ENCODE data around the gene OXCT1. TPM values are rescaled to one million over a fixed set of nuclear protein-coding genes. Genes with fewer than 3 reads are reported as not detected.

OXCT1 gene
- total RNA-seq, 1 experiment from 2014 or later, result 48.6 TPM

GRCh38 chr5:41893074-41893851 lies 23.0 kb upstream of the OXCT1 start:
- CTCF ChIA-PET, result interaction anchor here (0.7 to 1.2 kb wide), 2 partner anchors 51 to 988 kb away, joined by 3 read pairs; no protein-coding TSS in a partner anchor
- POLR2A ChIA-PET, result interaction anchor here (1.6 kb wide), 1 partner anchor 9 kb away, joined by 4 read pairs; no protein-coding TSS in a partner anchor
- no peak for DNase-seq (ENCODE audit: unreplicated experiment)
- Mint-ChIP-seq H3K27me3 (ENCODE audit: insufficient read depth, unreplicated experiment) (peaks cover 42% of the 10 kb centered on the region), H3K4me3 (ENCODE audit: unreplicated experiment) (no peak overlapping the region), H3K27ac (ENCODE audit: low read depth, unreplicated experiment) (no peak overlapping the region), H3K4me1 (ENCODE audit: insufficient read depth, unreplicated experiment) (no peaks in the 10 kb centered on the region), H3K36me3 (ENCODE audit: insufficient read depth, unreplicated experiment) (no peaks in the 10 kb centered on the region), H3K9me3 (ENCODE audit: unreplicated experiment) (no peaks in the 10 kb centered on the region)
- no TSS peak for BruUV-seq (replicated peaks)
- TF ChIP-seq, protein P1, sequence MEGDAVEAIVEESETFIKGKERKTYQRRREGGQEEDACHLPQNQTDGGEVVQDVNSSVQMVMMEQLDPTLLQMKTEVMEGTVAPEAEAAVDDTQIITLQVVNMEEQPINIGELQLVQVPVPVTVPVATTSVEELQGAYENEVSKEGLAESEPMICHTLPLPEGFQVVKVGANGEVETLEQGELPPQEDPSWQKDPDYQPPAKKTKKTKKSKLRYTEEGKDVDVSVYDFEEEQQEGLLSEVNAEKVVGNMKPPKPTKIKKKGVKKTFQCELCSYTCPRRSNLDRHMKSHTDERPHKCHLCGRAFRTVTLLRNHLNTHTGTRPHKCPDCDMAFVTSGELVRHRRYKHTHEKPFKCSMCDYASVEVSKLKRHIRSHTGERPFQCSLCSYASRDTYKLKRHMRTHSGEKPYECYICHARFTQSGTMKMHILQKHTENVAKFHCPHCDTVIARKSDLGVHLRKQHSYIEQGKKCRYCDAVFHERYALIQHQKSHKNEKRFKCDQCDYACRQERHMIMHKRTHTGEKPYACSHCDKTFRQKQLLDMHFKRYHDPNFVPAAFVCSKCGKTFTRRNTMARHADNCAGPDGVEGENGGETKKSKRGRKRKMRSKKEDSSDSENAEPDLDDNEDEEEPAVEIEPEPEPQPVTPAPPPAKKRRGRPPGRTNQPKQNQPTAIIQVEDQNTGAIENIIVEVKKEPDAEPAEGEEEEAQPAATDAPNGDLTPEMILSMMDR (IDR thresholded peaks at IDR 0.05; ENCODE audit: unreplicated experiment), result no peak
- intact Hi-C loops (cut with micrococcal nuclease), result no loop called here

GRCh38 chr5:41892031-41892430 lies 21.8 kb upstream of the OXCT1 start:
- H3K36me3 Mint-ChIP-seq (ENCODE audit: insufficient read depth, unreplicated experiment), result no peaks in the 10 kb centered on the region
- intact Hi-C loops (cut with micrococcal nuclease), result no loop called here

GRCh38 chr5:41891066-41891707 lies 21.0 kb upstream of the OXCT1 start:
- H3K4me1 Mint-ChIP-seq (ENCODE audit: insufficient read depth, unreplicated experiment), result no peaks in the 10 kb centered on the region
- ChIA-PET POLR2A (interaction anchor here (0.6 to 1.0 kb wide), 2 partner anchors 13 to 27 kb away, joined by 3 read pairs; partner anchors contain the start of gene RIMOC1), CTCF (interaction anchor here (0.7 kb wide), 1 partner anchor 489 kb away, joined by 3 read pairs; no protein-coding TSS in a partner anchor)
- no peaks in the 10 kb centered on the region for H3K36me3 Mint-ChIP-seq (ENCODE audit: insufficient read depth, unreplicated experiment)
- DNase-seq (ENCODE audit: unreplicated experiment), result no peak
- BruUV-seq (replicated peaks), result no TSS peak
- peaks cover 21% of the 10 kb centered on the region for H3K27me3 Mint-ChIP-seq (ENCODE audit: insufficient read depth, unreplicated experiment)
- H3K27ac Mint-ChIP-seq (ENCODE audit: low read depth, unreplicated experiment), result no peak overlapping the region
- no peak overlapping the region for H3K4me3 Mint-ChIP-seq (ENCODE audit: unreplicated experiment)
- TF ChIP-seq, protein P1 (IDR thresholded peaks at IDR 0.05; ENCODE audit: unreplicated experiment), result no peak
- H3K9me3 Mint-ChIP-seq (ENCODE audit: unreplicated experiment), result no peaks in the 10 kb centered on the region
- intact Hi-C loops (cut with micrococcal nuclease), result no loop called here

More at GRCh38 chr5:41892031-41892430, 21.8 kb upstream of the OXCT1 start:
- Mint-ChIP-seq H3K4me3 (ENCODE audit: unreplicated experiment) (no peak overlapping the region), H3K9me3 (ENCODE audit: unreplicated experiment) (no peaks in the 10 kb centered on the region), H3K27me3 (ENCODE audit: insufficient read depth, unreplicated experiment) (peaks cover 30% of the 10 kb centered on the region), H3K4me1 (ENCODE audit: insufficient read depth, unreplicated experiment) (no peaks in the 10 kb centered on the region), H3K27ac (ENCODE audit: low read depth, unreplicated experiment) (no peak overlapping the region)
- no TSS peak for BruUV-seq (replicated peaks)
- ChIA-PET CTCF (no interaction called here), POLR2A (interaction anchor here (1.0 kb wide), 1 partner anchor 12 kb away, joined by 3 read pairs; the partner anchor contains the start of gene RIMOC1)
- TF ChIP-seq, protein P1 (IDR thresholded peaks at IDR 0.05; ENCODE audit: unreplicated experiment), result no peak
- no peak for DNase-seq (ENCODE audit: unreplicated experiment)

DNA sequence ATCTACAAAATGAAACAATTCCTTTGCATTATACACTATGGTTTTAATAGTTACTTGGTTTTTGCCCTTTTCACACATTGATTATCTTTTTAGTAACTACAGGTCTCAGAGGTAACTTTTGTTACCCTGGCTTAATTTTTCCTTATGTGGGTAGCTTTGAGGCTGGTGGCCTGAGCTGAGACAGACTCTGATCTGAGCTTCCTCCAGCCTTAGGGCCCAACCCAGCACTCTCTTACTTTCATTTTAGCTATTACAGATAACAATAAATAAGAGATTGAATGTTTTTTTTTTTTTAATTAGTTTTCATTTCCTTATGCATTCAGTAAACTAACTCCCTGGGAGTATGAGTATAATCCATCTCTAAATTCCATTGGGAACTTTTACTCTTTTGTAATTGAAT lies 15.1 kb upstream of the OXCT1 start:
- H3K36me3 Mint-ChIP-seq (ENCODE audit: insufficient read depth, unreplicated experiment), result no peaks in the 10 kb centered on the region
- H3K27me3 Mint-ChIP-seq (ENCODE audit: insufficient read depth, unreplicated experiment), result no peaks in the 10 kb centered on the region
- H3K4me1 Mint-ChIP-seq (ENCODE audit: insufficient read depth, unreplicated experiment), result no peaks in the 10 kb centered on the region
- no peaks in the 10 kb centered on the region for H3K9me3 Mint-ChIP-seq (ENCODE audit: unreplicated experiment)
- intact Hi-C loops (cut with micrococcal nuclease), result no loop called here
- no peak overlapping the region for H3K27ac Mint-ChIP-seq (ENCODE audit: low read depth, unreplicated experiment)
- ChIA-PET POLR2A (interaction anchor here (0.7 kb wide), 1 partner anchor 19 kb away, joined by 3 read pairs; the partner anchor contains the start of gene RIMOC1), CTCF (interaction anchor here (0.9 kb wide), 1 partner anchor 16 kb away, joined by 4 read pairs; no protein-coding TSS in a partner anchor)
- no TSS peak for BruUV-seq (replicated peaks)
- no peak overlapping the region for H3K4me3 Mint-ChIP-seq (ENCODE audit: unreplicated experiment)
- TF ChIP-seq, protein P1 (IDR thresholded peaks at IDR 0.05; ENCODE audit: unreplicated experiment), result no peak
- DNase-seq (ENCODE audit: unreplicated experiment), result no peak
